Breast epithelium (tissue), 4 donors: ENCODE results near the gene SF1. TPM values are rescaled to one million over a fixed set of nuclear protein-coding genes. Genes with fewer than 3 reads are reported as not detected.

Experiments used
- DNase-seq, 2 donors: peaks; one replicate each; pipeline ENCODE4 v3.0.0-alpha.2; 2019; ENCODE audit warnings: low spot score in 2 of 2
- H3K27ac ChIP-seq, 2 donors: fragments of 200-600 bp; sonication (generic) in 1 of 2; one replicate each; pipeline ENCODE4 v1.5.1; 2016 to 2019; ENCODE audit warnings: mild to moderate bottlenecking in 1 of 2
- H3K27me3 ChIP-seq, 2 donors: fragments of 200-600 bp; sonication (generic) in 1 of 2; one replicate each; pipeline versions ENCODE4 v1.5.1 to v1.6.0; 2017 to 2019; ENCODE audit warnings: control low read depth in 1 of 2, mild to moderate bottlenecking in 1 of 2
- H3K36me3 ChIP-seq: fragments of 200-600 bp; one replicate; pipeline ENCODE4 v1.5.1; 2019
- H3K4me1 ChIP-seq, 2 donors: fragments of 200-600 bp; sonication (generic); one replicate each; pipeline ENCODE4 v1.5.1; 2016 to 2019; ENCODE audit warnings: control low read depth in 1 of 2
- H3K4me3 ChIP-seq, 3 donors: fragments of 200-600 bp; sonication (generic); 1 replicate in 2 of 3; 2 replicates in 1 of 3; pipeline ENCODE4 v1.5.1; 2016 to 2019; ENCODE audit warnings: mild to moderate bottlenecking in 3 of 3, moderate library complexity in 2 of 3
- H3K9me3 ChIP-seq, 2 donors: fragments of 200-600 bp; sonication (generic) in 1 of 2; one replicate each; pipeline ENCODE4 v1.5.1; 2016 to 2019; ENCODE audit warnings: control low read depth in 1 of 2
- POLR2A ChIP-seq: fragments of 450-650 bp; IDR thresholded peaks from one replicate; pipeline ENCODE4 v1.6.1; 2016; ENCODE audit warnings: antibody characterized with exemption, mild to moderate bottlenecking, moderate library complexity
- POLR2AphosphoS5 ChIP-seq, 3 donors: sonication (generic); formaldehyde crosslinking; IDR thresholded peaks; one replicate each; pipeline ENCODE4 v1.6.1; 2017; ENCODE audit warnings: antibody characterized with exemption in 3 of 3
- intact Hi-C: fragments of 100-400 bp; cut with DNase I; formaldehyde crosslinking; loops from one replicate; pipeline ENCODE4 v1.15.1; 2023; ENCODE audit warnings: low total_unique reads
- total RNA-seq, 3 donors: library from RNA; depleted of rRNA; stranded (reverse); fragments of >200 nt; gene quantifications; one replicate each; pipeline ENCODE4 v1.1.0, GENCODE V29; 2016
- TF ChIP-seq, protein P1 (sequence below), 3 donors: fragments of 450-650 bp; IDR thresholded peaks; one replicate each; pipeline ENCODE4 v1.5.1; 2016 to 2017; ENCODE audit warnings: antibody characterized with exemption in 3 of 3, mild to moderate bottlenecking in 3 of 3, moderate library complexity in 3 of 3

The SF1 gene
- total RNA-seq, 3 donors from 2014 or later = 264 to 293 (median 277) TPM

- Histone ChIP-seq H3K4me3 (peak overlapping the region; percentile 52 to 73 (median 58)), H3K27ac (peak overlapping the region in 1 of 2 donors; percentile 92), H3K36me3 (no peaks in the 10 kb centered on the region), H3K27me3 (peaks cover 0 to 22% of the 10 kb centered on the region in 2 donors), H3K4me1 (peaks cover 15 to 17% of the 10 kb centered on the region in 2 donors), H3K9me3 (no peaks in the 10 kb centered on the region)
- TF ChIP-seq, protein P1, sequence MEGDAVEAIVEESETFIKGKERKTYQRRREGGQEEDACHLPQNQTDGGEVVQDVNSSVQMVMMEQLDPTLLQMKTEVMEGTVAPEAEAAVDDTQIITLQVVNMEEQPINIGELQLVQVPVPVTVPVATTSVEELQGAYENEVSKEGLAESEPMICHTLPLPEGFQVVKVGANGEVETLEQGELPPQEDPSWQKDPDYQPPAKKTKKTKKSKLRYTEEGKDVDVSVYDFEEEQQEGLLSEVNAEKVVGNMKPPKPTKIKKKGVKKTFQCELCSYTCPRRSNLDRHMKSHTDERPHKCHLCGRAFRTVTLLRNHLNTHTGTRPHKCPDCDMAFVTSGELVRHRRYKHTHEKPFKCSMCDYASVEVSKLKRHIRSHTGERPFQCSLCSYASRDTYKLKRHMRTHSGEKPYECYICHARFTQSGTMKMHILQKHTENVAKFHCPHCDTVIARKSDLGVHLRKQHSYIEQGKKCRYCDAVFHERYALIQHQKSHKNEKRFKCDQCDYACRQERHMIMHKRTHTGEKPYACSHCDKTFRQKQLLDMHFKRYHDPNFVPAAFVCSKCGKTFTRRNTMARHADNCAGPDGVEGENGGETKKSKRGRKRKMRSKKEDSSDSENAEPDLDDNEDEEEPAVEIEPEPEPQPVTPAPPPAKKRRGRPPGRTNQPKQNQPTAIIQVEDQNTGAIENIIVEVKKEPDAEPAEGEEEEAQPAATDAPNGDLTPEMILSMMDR (IDR thresholded peaks at IDR 0.05) = no peak
- TF ChIP-seq POLR2A (no peak), POLR2AphosphoS5 (IDR thresholded peaks at IDR 0.05) (no peak)
- DNase-seq = no peak
- intact Hi-C loops = no loop called here
Measured at GRCh38 chr11:64742087-64742888, 36.1 kb downstream of the SF1 start.

DNA sequence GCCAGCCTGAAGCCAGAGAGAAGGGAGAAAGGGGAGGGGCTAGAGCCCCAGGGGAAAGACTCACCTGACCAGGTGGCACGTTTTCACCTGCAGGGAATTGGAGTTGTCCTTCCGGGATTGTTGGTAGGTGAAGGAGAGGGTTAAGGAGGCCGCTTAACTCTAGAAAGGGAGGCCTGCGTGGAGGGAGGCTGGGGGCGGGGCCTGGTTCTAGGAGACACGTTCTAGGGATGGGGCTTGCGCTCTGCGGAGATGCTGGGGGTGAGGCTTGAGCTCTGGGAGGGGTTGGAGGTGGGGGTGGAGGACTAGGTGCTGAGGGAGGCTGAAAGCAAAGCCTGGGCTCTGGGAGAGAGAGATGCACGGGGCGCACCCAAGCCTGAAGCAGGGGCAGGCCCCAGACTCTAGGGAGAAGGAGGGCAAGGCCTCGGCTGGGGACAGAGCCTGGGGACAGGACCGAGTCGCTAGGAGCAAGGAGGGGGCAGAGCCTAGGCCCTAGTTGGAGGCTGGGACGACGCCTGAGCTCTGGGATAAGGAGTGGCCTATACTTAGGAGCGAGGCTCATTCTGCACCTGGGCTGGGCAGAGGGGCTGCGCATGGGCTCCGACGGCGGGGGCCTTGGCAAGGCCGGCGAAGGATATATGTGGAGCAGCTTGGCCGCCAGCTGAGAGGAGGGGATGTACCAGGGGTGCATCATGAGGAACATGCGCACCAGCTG is 36.8 kb downstream of the SF1 start:
- Histone ChIP-seq H3K27me3 (peaks cover 0 to 22% of the 10 kb centered on the region in 2 donors), H3K27ac (peak overlapping the region in 1 of 2 donors; percentile 92), H3K4me1 (peaks cover 15 to 17% of the 10 kb centered on the region in 2 donors), H3K36me3 (no peaks in the 10 kb centered on the region), H3K4me3 (peak overlapping the region; percentile 52 to 73 (median 58)), H3K9me3 (no peaks in the 10 kb centered on the region)
- intact Hi-C loops = no loop called here
- TF ChIP-seq, protein P1 (IDR thresholded peaks at IDR 0.05) = no peak
- TF ChIP-seq POLR2AphosphoS5 (IDR thresholded peaks at IDR 0.05) = no peak
- TF ChIP-seq POLR2A = no peak
- no peak for DNase-seq

DNA sequence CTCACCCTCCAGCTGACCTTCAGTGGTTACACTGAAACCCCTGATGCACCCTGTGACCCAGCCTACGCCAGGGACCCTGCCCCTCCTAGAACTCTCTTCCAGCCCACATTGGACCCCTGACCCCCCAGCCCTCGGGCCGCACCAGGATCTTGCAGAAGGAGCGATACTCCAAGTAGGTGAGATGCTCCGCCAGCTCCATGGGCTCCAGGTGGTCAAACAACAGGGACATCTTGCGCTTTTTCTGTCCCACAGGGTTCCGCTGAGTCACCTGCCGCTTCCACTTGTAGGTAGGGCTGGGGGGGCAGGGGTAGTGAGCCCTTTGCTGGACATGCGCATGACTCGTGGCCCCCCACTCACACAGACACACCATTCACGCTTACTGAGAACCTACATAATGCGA is 38.5 kb downstream of the SF1 start:
- intact Hi-C loops = no loop called here
- TF ChIP-seq, protein P1 (IDR thresholded peaks at IDR 0.05) = no peak
- H3K4me1 ChIP-seq = peaks cover 8 to 13% of the 10 kb centered on the region in 2 donors
- H3K36me3 ChIP-seq = no peaks in the 10 kb centered on the region
- no peak overlapping the region for H3K4me3 ChIP-seq
- no peaks in the 10 kb centered on the region for H3K9me3 ChIP-seq
- no peak for DNase-seq
- no peak overlapping the region for H3K27ac ChIP-seq
- H3K27me3 ChIP-seq = peaks cover 0 to 18% of the 10 kb centered on the region in 2 donors

GRCh38 chr11:64736654-64737053 is 41.7 kb downstream of the SF1 start:
- Histone ChIP-seq H3K36me3 (no peaks in the 10 kb centered on the region), H3K4me1 (no peaks in the 10 kb centered on the region), H3K27ac (no peak overlapping the region), H3K9me3 (no peaks in the 10 kb centered on the region), H3K4me3 (no peak overlapping the region), H3K27me3 (no peaks in the 10 kb centered on the region)
- TF ChIP-seq POLR2AphosphoS5 (IDR thresholded peaks at IDR 0.05) (no peak), POLR2A (no peak)
- TF ChIP-seq, protein P1 (IDR thresholded peaks at IDR 0.05) = no peak
- no peak for DNase-seq
- intact Hi-C loops = no loop called here

DNA sequence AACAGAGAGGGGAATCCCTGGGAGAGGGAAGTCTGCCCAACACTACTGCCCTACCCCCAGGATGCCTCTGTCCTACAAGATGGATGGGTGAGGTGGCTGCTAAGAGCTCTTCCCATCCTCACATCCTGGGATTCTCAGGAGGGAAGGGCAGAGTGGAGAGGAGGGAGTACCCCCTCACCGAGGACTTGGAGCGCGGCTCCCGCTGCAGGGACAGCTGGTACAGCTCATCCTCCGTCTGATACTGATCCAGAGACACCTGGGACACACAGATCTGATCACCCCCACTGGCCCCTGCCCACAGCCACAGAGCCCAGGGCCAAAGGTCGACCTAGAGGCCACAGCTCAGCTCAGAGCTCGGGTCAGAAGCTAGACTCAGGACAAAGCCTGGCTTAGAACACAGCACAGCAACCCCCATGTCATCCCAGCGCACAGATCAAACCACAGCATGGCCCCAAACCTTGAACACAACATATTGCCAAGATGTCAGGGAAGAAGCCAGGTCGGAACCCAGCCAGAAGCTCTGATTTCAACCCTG is 42.5 kb downstream of the SF1 start:
- H3K27ac ChIP-seq = no peak overlapping the region
- H3K4me1 ChIP-seq = no peaks in the 10 kb centered on the region
- H3K4me3 ChIP-seq = no peak overlapping the region
- H3K27me3 ChIP-seq = no peaks in the 10 kb centered on the region
- intact Hi-C loops = no loop called here
- no peaks in the 10 kb centered on the region for H3K36me3 ChIP-seq
- no peaks in the 10 kb centered on the region for H3K9me3 ChIP-seq
- no peak for DNase-seq
- TF ChIP-seq POLR2A (no peak), POLR2AphosphoS5 (IDR thresholded peaks at IDR 0.05) (no peak)
- TF ChIP-seq, protein P1 (IDR thresholded peaks at IDR 0.05) = no peak
